Fibroblast of the aortic adventitia (primary cell): Measurements from ENCODE around the gene SETD7. TPM values are rescaled to one million over a fixed set of nuclear protein-coding genes. Genes with fewer than 3 reads are reported as not detected.

Experiments used
- DNase-seq: peaks from one replicate; pipeline ENCODE4 v3.0.0-alpha.2; 2010; ENCODE audit warnings: low read depth
- H3K4me3 ChIP-seq: 2 replicates; pipeline ENCODE4 v1.5.1; 2011; ENCODE audit warnings: low read depth, mild to moderate bottlenecking, control low read depth, low read length, moderate library complexity
- CTCF ChIP-seq: IDR thresholded peaks from 2 replicates; pipeline ENCODE4 v1.5.1; 2011; ENCODE audit warnings: mild to moderate bottlenecking, low read length, control low read depth, inconsistent platforms; ENCODE audit not compliant: insufficient read depth
- total RNA-seq: library from RNA; depleted of rRNA; stranded (reverse); fragments of >200 nt; gene quantifications from 2 replicates; pipeline ENCODE4 v1.2.3, GENCODE V29; 2012; ENCODE audit warnings: low replicate concordance

The SETD7 gene
- total RNA-seq, 1 donor: 80.3 TPM

GRCh38 chr4:139526928-139527327 is 29.1 kb downstream of the SETD7 start:
- no peak overlapping the region for H3K4me3 ChIP-seq
- DNase-seq: no peak
- TF ChIP-seq CTCF: no peak

- no peak for DNase-seq
- H3K4me3 ChIP-seq: no peak overlapping the region
- TF ChIP-seq CTCF: no peak
These were observed 30.6 kb downstream of the SETD7 start for GRCh38 chr4:139525414-139525813.

GRCh38 chr4:139524062-139524631 is 31.9 kb downstream of the SETD7 start:
- DNase-seq: no peak
- H3K4me3 ChIP-seq: no peak overlapping the region
- TF ChIP-seq CTCF: no peak

GRCh38 chr4:139523076-139523475 is 32.9 kb downstream of the SETD7 start:
- DNase-seq: no peak
- TF ChIP-seq CTCF: no peak
- H3K4me3 ChIP-seq: no peak overlapping the region

- TF ChIP-seq CTCF: no peak
- DNase-seq: no peak
- H3K4me3 ChIP-seq: no peak overlapping the region
These were observed 33.6 kb downstream of the SETD7 start for GRCh38 chr4:139522457-139522856.

GRCh38 chr4:139521754-139522401 is 34.1 kb downstream of the SETD7 start:
- no peak for TF ChIP-seq CTCF
- no peak overlapping the region for H3K4me3 ChIP-seq
- DNase-seq: no peak
